Fibroblast of skin of scalp (primary cell): Measurements from ENCODE around the gene EXOSC6.
"Not testable (repeated sequence)": the region's sequence is repeated elsewhere in the genome, so short reads cannot be mapped to it uniquely, and the experiment has no call there.

Experiments
- DNase-seq: peaks from one replicate; pipeline ENCODE4 v3.0.0-alpha.2; 2013

Gene EXOSC6

GRCh38 chr16:70198230-70198629 is 53.5 kb downstream of the EXOSC6 start:
- DNase-seq = not testable (repeated sequence)

GRCh38 chr16:70197611-70198010 is 54.1 kb downstream of the EXOSC6 start:
- not testable (repeated sequence) for DNase-seq
